Measurements from ENCODE around the gene KRT9. TPM values are rescaled to one million over a fixed set of nuclear protein-coding genes. Genes with fewer than 3 reads are reported as not detected.

Gene KRT9
- total RNA-seq, 2 donors from 2014 or later = not detected

DNA sequence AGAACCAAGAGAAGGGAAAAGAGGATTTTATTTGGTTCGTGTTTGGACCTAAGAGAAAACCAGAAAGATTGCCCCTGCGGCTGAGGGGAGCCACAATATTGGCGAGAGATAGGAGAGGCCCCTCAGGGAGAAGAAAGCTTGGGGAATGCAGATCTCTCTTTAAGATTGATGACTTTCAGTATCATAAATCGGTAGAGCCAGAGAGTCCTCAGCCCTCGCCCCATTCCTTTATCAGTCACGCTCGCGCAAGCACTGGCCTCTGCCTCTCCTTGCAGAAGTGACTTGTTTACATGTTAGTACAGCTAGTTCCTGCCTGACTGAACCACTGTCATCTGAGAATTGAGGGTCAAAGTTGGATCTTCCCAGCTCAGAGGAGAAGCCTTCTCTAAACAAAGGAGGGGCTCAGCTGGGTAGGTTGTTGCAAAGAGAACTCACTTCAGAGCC is 22.2 kb downstream of the KRT9 start:
- TF ChIP-seq POLR2A (IDR thresholded peaks at IDR 0.05) = no peak
- TF ChIP-seq, protein P1, sequence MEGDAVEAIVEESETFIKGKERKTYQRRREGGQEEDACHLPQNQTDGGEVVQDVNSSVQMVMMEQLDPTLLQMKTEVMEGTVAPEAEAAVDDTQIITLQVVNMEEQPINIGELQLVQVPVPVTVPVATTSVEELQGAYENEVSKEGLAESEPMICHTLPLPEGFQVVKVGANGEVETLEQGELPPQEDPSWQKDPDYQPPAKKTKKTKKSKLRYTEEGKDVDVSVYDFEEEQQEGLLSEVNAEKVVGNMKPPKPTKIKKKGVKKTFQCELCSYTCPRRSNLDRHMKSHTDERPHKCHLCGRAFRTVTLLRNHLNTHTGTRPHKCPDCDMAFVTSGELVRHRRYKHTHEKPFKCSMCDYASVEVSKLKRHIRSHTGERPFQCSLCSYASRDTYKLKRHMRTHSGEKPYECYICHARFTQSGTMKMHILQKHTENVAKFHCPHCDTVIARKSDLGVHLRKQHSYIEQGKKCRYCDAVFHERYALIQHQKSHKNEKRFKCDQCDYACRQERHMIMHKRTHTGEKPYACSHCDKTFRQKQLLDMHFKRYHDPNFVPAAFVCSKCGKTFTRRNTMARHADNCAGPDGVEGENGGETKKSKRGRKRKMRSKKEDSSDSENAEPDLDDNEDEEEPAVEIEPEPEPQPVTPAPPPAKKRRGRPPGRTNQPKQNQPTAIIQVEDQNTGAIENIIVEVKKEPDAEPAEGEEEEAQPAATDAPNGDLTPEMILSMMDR (IDR thresholded peaks at IDR 0.05) = no peak
- no peak for TF ChIP-seq POLR2AphosphoS5 (IDR thresholded peaks at IDR 0.05)
- peak overlapping the region; percentile 63 to 77 for H3K27ac ChIP-seq
- no peak overlapping the region for H3K4me3 ChIP-seq
- H3K4me1 ChIP-seq (replicated peaks) = peaks cover 8% of the 10 kb centered on the region
- H3K9me3 ChIP-seq = no peaks in the 10 kb centered on the region
- no peaks in the 10 kb centered on the region for H3K27me3 ChIP-seq (replicated peaks; ENCODE audit: insufficient read depth)
- DNase-seq (ENCODE audit: low spot score) = no peak
- 49% methylated on average over 8 of the region's 8 CpGs for whole genome bisulfite sequencing
- H3K36me3 ChIP-seq = no peaks in the 10 kb centered on the region
- intact Hi-C loops (cut with DNase I) = loop anchor here (1.0 to 5.0 kb wide), 3 partner anchors 99 to 640 kb away; no protein-coding TSS in a partner anchor

DNA sequence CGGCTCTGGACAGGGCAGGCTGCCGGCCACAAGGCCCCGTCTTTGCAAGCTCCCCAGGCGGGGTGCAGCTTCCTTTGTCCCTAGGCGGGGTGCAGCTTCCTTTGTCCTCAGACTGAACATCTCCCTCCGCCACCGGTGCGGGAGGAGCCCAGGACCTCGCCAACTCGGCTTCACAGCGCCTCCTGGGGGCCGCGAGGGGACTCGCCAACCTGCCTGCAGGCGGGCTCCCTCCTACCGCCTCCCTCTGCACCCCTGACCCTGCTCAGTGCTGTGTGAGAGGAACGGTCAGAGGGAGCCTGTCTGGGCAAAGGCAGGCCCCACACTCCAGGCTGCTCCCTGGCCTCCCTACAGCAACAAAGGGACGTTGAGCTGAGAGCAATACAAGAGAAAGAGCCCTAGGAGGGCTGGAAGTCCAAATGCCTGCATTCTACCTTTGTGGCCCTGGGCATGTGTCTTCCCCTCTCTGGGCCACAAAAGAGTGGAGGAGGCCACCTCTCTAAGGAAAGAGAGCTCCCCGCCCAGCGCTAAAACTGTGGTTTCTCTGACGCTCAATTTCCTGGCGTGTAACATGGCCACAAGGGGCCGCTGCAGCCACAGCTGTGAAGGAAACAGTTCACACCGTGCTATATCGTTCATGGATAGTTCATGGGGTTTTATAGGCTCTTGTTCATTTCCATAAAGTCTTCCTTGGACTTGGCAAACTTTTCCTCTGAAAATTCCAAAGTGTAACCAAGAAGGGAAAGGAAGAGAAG is 22.8 kb downstream of the KRT9 start:
- 1% methylated on average over 24 of the region's 25 CpGs for WGBS
- peak overlapping the region; percentile 2 to 5 for H3K4me3 ChIP-seq
- H3K27me3 ChIP-seq (replicated peaks; ENCODE audit: insufficient read depth) = no peaks in the 10 kb centered on the region
- TF ChIP-seq POLR2AphosphoS5 (IDR thresholded peaks at IDR 0.05) = peak; percentile 52
- TF ChIP-seq, protein P1 (IDR thresholded peaks at IDR 0.05) = peak; percentile 61 to 91 (median 82)
- peak; percentile 35 for TF ChIP-seq POLR2A (IDR thresholded peaks at IDR 0.05)
- peaks cover 8% of the 10 kb centered on the region for H3K4me1 ChIP-seq (replicated peaks)
- H3K9me3 ChIP-seq = no peaks in the 10 kb centered on the region
- H3K27ac ChIP-seq = peak overlapping the region; percentile 63 to 77
- intact Hi-C loops (cut with DNase I) = loop anchor here (1.0 kb wide), 2 partner anchors 99 to 640 kb away; no protein-coding TSS in a partner anchor
- DNase-seq (ENCODE audit: low spot score) = peak; percentile 83
- H3K36me3 ChIP-seq = no peaks in the 10 kb centered on the region

DNA sequence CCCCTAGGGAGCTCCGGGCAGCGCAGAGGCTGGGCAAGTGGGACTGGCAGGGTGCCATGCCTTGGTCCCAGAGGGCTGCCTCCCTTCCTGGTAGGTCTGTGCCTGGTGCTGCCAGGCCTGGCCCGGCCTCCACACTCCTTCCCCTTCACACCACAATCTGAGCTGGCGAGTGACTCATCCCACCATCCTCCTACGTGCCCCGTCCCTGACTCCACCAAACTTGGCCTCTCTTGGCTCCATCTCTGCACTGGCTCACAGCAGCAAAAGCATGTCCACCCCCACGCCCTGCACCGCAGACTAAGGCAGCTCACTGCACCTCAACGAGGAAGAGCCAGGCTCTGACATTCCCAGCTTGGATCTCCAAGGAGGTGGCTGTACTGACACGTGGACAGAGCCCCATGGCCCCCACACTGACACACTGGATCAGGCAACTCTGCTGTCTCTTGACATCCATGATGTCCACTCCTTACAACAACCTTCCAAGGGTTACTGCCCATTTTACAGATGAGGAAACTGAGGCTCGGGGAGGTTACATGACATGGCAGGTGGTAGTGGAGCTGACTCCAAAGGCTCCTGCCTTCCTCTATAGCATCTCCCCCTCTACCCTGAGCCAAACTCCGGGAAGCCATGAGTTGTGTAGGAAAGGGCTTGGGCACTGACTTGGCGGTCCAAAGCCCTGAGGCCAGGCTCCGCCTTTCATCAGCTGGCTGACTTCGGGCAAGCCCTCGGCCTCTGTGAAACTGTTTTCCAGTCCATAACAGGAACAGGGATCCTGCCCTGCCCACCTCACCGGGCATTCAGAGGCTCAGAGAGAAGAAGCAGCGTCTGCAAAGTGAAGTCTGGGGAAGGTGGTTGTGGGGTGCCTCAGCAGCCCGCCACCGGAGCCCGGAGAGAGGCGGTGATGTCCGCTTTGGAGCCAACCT is 23.7 kb downstream of the KRT9 start:
- Histone ChIP-seq H3K4me1 (replicated peaks) (peaks cover 8% of the 10 kb centered on the region), H3K27me3 (replicated peaks; ENCODE audit: insufficient read depth) (no peaks in the 10 kb centered on the region), H3K27ac (peak overlapping the region; percentile 63 to 77), H3K36me3 (no peaks in the 10 kb centered on the region), H3K9me3 (no peaks in the 10 kb centered on the region), H3K4me3 (peak overlapping the region in 1 of 2 donors; percentile 2)
- peak; percentile 44 for DNase-seq (ENCODE audit: low spot score)
- peak; percentile 50 for TF ChIP-seq POLR2A (IDR thresholded peaks at IDR 0.05)
- TF ChIP-seq POLR2AphosphoS5 (IDR thresholded peaks at IDR 0.05) = peak; percentile 37
- TF ChIP-seq, protein P1 (IDR thresholded peaks at IDR 0.05) = no peak
- intact Hi-C loops (cut with DNase I) = no loop called here
- WGBS = 27% methylated on average over 23 of the region's 23 CpGs

DNA sequence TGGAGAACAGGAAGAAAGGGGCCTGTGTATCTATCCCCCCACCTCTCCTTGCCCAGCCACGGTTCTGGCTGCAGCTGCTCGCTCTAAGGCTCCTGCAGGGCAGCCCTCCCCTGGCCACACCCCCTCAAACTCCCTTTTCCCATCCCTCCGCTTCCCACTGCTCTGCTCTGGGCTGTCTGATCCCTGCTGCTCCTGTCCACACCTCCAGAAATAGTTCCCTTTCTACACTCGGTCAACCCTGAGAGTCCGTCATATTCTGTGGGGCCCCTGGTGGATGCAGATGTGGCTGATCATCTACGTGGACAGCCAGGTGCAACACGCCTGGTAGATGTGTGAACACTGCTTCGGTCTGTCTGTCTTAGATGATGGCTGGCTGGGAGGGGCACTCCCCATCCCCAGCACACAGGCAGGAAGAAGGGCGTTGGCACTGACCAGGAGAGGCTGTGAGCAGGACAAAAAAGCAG is 24.4 kb downstream of the KRT9 start:
- WGBS = 74% methylated on average over 9 of the region's 9 CpGs
- TF ChIP-seq POLR2AphosphoS5 (IDR thresholded peaks at IDR 0.05) (no peak), POLR2A (IDR thresholded peaks at IDR 0.05) (no peak)
- TF ChIP-seq, protein P1 (IDR thresholded peaks at IDR 0.05) = no peak
- H3K9me3 ChIP-seq = no peaks in the 10 kb centered on the region
- peaks cover 8% of the 10 kb centered on the region for H3K4me1 ChIP-seq (replicated peaks)
- no peaks in the 10 kb centered on the region for H3K27me3 ChIP-seq (replicated peaks; ENCODE audit: insufficient read depth)
- H3K4me3 ChIP-seq = no peak overlapping the region
- no peaks in the 10 kb centered on the region for H3K36me3 ChIP-seq
- DNase-seq (ENCODE audit: low spot score) = no peak
- intact Hi-C loops (cut with DNase I) = no loop called here
- H3K27ac ChIP-seq = peak overlapping the region; percentile 21 to 38

All from prostate gland (tissue), 2 donors.